ENCODE data around the gene SEL1L. TPM values are rescaled to one million over a fixed set of nuclear protein-coding genes. Genes with fewer than 3 reads are reported as not detected.
"Not testable (repeated sequence)": the region's sequence is repeated elsewhere in the genome, so short reads cannot be mapped to it uniquely, and the experiment has no call there.

The SEL1L gene
- total RNA-seq, 1 donor from 2014 or later: 74.7 TPM

- no peak for TF ChIP-seq CTCF (IDR thresholded peaks at IDR 0.05; ENCODE audit: unreplicated experiment)
- Mint-ChIP-seq H3K36me3 (no peaks in the 10 kb centered on the region), H3K27ac (peak overlapping the region; percentile 37), H3K4me1 (peaks cover 27% of the 10 kb centered on the region), H3K27me3 (ENCODE audit: low read depth) (peaks cover 38% of the 10 kb centered on the region), H3K4me3 (peak overlapping the region; percentile 68), H3K9me3 (no peaks in the 10 kb centered on the region)
- no peak for DNase-seq (ENCODE audit: low spot score in 2 of 2, unreplicated experiment in 2 of 2)
These were observed 98.6 kb downstream of the SEL1L start for GRCh38 chr14:81435048-81435390.

GRCh38 chr14:81434230-81434629, 99.4 kb downstream of the SEL1L start:
- no peak for TF ChIP-seq CTCF (IDR thresholded peaks at IDR 0.05; ENCODE audit: unreplicated experiment)
- Mint-ChIP-seq H3K36me3 (no peaks in the 10 kb centered on the region), H3K27me3 (ENCODE audit: low read depth) (peaks cover 32% of the 10 kb centered on the region), H3K4me3 (peak overlapping the region; percentile 33), H3K4me1 (peaks cover 27% of the 10 kb centered on the region), H3K9me3 (no peaks in the 10 kb centered on the region), H3K27ac (no peak overlapping the region)
- no peak for DNase-seq (ENCODE audit: low spot score in 2 of 2, unreplicated experiment in 2 of 2)

- Mint-ChIP-seq H3K36me3 (no peaks in the 10 kb centered on the region), H3K9me3 (no peaks in the 10 kb centered on the region), H3K4me3 (no peak overlapping the region), H3K27ac (no peak overlapping the region), H3K4me1 (peaks cover 27% of the 10 kb centered on the region), H3K27me3 (ENCODE audit: low read depth) (peaks cover 24% of the 10 kb centered on the region)
- no peak for TF ChIP-seq CTCF (IDR thresholded peaks at IDR 0.05; ENCODE audit: unreplicated experiment)
- no peak for DNase-seq (ENCODE audit: low spot score in 2 of 2, unreplicated experiment in 2 of 2)
These were observed 100.3 kb downstream of the SEL1L start for GRCh38 chr14:81433378-81433777.

GRCh38 chr14:81432219-81432661, 101.4 kb downstream of the SEL1L start:
- peaks cover 35% of the 10 kb centered on the region for H3K4me1 Mint-ChIP-seq
- H3K4me3 Mint-ChIP-seq: no peak overlapping the region
- H3K27me3 Mint-ChIP-seq (ENCODE audit: low read depth): peaks cover 15% of the 10 kb centered on the region
- H3K36me3 Mint-ChIP-seq: no peaks in the 10 kb centered on the region
- TF ChIP-seq CTCF (IDR thresholded peaks at IDR 0.05; ENCODE audit: unreplicated experiment): no peak
- DNase-seq (ENCODE audit: low spot score in 2 of 2, unreplicated experiment in 2 of 2): no peak
- H3K9me3 Mint-ChIP-seq: no peaks in the 10 kb centered on the region
- H3K27ac Mint-ChIP-seq: no peak overlapping the region

GRCh38 chr14:81430235-81430634, 103.4 kb downstream of the SEL1L start:
- Mint-ChIP-seq H3K9me3 (no peaks in the 10 kb centered on the region), H3K27ac (no peak overlapping the region), H3K36me3 (no peaks in the 10 kb centered on the region), H3K4me3 (no peak overlapping the region), H3K27me3 (ENCODE audit: low read depth) (peaks cover 5% of the 10 kb centered on the region), H3K4me1 (peaks cover 30% of the 10 kb centered on the region)
- no peak for DNase-seq (ENCODE audit: low spot score in 2 of 2, unreplicated experiment in 2 of 2)
- no peak for TF ChIP-seq CTCF (IDR thresholded peaks at IDR 0.05; ENCODE audit: unreplicated experiment)

GRCh38 chr14:81429749-81430148, 103.9 kb downstream of the SEL1L start:
- H3K27ac Mint-ChIP-seq; DNase-seq (ENCODE audit: low spot score in 2 of 2, unreplicated experiment in 2 of 2); H3K36me3 Mint-ChIP-seq; H3K27me3 Mint-ChIP-seq (ENCODE audit: low read depth); H3K9me3 Mint-ChIP-seq; H3K4me3 Mint-ChIP-seq: not testable (repeated sequence)
- peaks cover 25% of the 10 kb centered on the region for H3K4me1 Mint-ChIP-seq

All from mesothelial cell of epicardium (in vitro differentiated cells).